Central memory CD4-positive, alpha-beta T cell (primary cell): ENCODE results near the gene BCDIN3D.
A peak's percentile ranks its signal among the peaks of the same experiment; 100 is the strongest.

Experiments used
- DNase-seq: peaks from one replicate; pipeline ENCODE4 v3.0.0; 2022

Gene BCDIN3D

DNA sequence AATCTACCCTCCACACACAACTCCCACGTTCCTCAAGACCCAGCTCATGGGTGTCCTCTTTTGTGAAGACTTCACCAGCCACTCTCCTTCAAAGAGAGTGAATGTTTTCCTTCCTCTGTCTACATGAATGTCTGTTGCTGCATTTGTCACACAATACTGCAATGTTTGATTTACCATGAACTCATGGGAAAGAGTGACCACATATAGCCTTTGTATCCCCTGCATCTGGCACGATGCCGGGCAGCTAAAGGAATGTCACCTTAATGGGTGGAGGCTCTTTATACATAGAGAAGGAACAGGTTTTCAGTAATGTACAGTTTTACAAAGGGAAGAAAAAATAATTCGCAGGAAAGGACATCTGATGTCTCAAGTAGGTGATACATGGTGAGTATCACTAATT is 12.1 kb upstream of the BCDIN3D start:
- no peak for DNase-seq

DNA sequence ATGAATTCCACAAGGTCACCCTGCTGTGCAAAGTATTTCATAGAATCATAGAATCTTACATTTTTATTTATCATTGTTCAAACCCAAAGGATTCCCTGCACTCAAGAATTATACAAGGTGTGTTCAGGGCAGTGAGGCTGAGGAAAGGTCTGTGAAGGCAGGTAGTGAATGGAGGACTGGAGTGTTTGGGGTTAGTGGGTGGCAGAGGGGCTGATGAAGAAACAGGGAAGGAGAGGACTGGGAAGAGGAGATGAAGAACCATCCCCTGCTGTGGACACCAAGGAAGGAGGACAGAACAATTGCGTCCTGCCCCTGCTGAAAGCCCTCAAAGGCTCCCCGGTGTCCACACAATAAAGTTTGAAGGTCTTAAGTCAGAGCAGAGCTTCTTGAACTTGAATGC is 10.8 kb upstream of the BCDIN3D start:
- DNase-seq: no peak

DNA sequence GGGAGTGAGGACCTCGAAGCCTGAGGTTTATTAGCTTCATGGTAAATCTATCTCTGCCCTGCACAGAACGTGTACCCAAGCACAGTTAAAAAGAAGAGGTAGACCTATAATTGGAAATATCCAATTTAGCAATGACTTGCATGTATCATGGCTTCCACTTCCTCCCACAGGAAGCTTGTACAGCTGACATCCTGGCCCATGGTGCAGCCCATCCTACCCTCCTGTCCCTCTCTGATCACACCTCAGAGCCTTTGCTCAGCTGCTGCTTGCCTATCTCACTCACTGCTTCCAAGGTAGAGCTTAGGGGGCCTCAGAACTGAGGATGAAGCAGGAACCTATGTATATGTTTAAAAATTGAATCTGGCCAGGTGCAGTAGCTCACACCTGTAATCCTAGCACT is 4.3 kb upstream of the BCDIN3D start:
- no peak for DNase-seq

DNA sequence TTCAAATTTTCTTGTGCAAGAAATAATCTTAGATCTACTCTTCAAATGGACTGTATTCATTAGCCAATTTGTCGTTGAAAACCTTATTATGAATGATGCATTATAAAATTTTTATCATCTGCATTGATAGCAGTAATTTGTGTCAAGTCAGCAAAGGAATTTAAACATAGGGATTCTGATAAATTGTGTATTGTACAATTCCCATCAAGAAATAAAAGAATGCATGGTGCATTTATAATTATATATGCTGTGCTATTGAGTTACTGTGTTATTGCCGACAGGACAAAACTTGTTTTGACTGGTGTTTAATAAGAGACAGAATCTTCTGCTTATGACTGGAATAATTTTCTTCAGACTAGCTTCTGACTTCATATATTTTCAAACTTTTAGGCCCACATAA is 3.1 kb upstream of the BCDIN3D start:
- no peak for DNase-seq

DNA sequence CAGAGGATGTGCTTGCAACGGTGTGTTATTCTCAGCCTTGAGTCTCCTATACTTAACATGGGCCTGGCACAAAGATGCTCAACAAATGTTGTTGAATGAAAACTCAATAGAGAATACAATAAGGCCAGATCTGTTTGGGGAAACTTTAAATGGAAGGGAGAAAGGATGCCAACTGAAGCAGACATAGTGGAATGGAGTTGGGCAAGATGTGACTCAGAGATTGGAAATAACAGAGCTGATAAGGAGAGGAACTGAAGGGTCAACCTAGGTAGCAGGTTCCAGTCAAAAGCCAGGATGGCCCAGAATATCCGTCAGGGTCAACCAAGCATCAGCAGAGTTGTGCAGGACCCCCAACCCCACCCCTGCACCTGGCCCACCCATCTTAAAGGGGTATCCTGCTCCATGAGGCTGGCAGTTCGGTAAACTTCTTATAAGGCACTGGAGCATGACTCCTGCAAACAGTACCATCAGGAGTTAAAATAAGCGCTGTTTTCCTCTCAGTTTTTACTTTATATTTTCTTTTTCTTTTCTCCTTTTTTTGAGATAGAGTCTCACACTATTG is 1.1 kb upstream of the BCDIN3D start:
- no peak for DNase-seq

DNA sequence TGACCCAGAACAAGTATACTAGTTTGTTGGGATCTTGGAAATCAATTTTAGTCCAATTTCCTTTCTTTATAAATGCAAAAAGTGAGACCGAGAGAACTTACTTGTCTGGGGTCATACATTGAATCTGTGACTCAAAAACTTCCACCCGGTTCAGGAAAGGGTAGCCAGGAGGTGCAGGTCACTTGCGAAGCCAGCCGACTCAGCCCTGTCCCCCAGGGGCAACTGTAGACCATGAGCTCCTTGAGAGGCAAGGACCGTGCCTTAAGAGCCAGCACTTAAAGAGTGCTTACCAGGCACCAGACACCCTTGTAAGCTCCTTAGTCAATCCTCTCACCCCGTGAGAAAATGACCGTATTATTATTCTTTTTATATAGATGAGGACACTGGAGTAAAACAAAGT is 505 bp upstream of the BCDIN3D start:
- no peak for DNase-seq

DNA sequence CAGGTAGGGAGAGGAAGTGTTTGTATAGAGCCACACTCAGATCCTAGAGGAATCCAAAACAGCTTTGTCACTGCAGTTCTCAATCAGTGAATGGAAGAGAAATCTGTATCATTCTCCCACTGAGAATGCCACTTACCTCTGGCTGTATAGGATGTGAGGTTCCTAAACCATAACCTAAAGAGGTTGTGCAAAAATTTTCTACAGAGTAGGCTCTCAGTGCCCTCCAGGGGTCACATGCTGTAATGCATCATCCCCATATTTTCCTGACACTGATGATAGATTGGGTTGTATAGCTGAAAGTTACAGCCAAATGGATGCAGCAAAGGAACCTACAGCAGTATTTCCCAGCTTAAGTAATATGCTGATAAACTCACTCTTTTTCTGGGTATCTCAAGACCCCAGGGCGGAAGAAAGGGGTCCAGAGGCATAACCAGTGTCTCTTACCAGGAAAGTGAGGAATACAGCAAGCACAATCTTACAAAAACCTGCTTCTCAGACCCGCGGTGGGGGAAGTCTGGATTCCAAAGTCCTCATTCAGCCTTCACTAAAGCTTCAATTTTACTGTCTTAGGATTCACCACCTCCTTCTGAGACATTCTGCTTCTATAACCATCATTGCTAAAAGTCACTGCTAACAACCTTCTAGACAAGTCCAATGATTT is 3.8 kb downstream of the BCDIN3D start:
- DNase-seq: peak; percentile 45

DNA sequence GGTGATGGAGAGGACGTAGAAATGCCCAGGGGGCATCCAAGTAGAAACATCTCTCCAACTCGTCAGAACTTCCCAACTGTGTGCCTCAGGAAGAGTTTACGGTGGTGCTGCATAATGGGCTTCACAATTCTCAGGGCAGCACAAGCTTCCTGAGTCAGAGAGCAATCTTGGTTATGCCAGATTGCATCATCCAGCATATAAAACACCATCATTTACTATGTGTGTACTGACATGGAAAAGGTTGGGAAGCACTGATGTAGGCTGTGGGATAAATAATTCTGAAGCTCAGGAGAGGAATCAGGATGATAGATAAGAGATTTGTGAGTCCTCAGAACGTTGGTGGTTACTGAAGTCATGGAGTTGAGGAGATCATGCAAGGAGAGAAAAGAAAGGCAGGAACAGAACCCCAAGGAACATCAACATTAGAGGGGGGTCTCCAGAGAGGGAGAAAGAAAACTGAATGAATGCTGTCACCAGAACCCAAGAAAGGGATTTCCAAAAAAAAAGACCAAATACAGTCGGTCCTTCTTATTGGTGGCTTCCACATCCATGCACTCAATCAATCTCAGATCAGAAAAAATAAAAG is 10.0 kb downstream of the BCDIN3D start:
- DNase-seq: no peak

DNA sequence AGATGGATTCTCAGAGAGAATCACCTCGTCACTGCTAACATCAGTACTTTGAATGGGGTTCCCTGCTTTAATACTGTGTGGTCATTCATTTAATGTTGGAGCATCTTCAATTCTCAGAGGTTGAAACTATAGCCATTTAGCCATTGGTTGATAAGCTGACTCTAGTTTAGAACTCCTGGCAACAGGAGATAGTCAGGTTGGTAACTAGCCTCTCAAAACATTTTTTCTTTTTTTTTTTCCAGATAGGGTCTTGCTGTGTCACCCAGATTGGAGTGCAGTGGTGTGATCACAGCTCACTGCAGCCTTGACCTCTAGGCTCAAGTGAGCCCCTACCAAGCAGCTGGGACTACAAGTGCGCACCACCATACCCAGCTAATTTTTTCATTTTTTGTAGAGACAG is 11.2 kb downstream of the BCDIN3D start:
- DNase-seq: no peak

DNA sequence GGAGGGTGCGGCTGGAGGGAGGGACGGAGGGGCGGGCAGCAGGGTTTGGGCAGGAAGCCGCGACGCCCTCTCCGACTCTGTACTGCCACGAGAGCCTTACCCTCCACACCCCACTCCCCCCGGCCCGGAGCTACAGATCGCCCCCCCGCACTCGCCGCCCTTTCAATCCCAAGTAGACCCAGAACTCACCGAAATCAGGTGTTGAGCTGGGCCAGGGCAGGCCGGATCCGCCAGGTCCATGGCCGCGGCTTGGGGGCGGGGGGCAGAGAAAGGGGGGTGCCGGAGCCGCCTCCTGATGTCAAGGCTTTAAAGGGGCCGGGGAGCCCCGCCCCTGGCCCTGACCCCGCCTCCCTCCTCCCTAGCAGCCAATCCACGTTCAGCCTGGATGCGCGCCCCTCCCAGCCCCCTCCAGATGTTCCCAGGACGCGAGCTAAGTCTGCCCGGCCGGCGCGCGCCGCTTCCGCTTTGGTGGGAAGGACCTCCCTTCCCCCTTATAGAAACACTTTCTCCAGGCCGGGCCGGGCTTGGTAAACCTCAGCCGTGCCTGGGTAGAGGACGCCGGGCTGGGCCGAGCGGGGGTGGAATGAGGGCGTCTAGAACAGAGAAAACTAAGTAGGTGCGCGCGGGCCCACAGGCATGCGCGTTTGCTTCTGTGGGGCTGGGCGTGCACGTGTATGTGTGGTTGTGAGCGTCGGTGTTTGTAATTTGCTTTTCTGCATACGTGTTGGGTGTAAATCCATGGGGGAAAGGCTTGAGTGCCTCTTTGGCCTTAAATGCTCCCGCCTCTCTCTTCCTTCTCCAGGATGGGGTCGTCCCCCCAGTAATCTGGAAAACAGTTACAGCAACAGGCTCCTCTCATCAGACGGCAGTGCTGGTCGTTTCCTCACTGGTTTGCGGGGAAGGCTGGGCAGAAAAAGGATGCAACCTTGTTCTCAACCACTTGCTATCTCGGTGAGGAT is 14.5 kb downstream of the BCDIN3D start, which contains the start of gene NCKAP5L:
Gene NCKAP5L, minus strand, starts transcription at position 281 of the 959 bp plus-strand sequence. CDS start 24,369 bp downstream, outside the sequence.
- peak; percentile 90 for DNase-seq

DNA sequence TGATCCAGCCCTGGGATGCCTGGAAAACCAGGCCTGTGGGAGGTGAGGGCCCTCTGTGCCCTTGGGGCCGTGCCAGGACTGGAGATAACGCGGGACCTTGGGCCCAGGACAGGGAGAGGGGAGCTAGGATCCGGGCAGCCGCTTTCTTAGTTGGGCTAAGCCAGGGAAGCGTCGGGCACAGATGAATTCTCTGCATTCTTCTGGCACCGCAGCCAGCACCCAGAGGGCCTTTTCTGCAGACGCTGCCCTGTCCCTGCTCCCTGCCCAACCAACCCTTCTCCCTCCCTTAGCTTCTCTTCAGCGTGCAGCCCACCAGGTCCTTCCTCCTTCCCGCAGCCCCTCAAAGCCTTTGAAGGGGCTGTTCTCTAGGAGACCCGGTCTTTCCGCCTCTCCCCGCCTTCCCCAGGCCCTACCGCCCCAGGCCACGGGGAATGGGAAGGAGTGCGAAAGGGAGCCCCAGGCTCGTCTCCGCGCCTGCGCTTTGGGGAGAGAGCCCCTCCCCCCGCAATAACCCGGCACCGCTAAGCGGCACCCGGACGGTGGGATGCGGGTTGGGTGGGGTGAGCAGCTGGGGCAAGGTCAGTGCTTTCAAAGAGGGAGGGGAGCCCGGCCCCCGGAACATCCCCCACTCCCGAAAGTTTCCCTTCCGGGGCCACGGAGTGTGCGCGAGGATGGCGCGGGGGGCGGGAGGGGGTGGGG is 15.4 kb downstream of the BCDIN3D start:
- peak; percentile 28 for DNase-seq

DNA sequence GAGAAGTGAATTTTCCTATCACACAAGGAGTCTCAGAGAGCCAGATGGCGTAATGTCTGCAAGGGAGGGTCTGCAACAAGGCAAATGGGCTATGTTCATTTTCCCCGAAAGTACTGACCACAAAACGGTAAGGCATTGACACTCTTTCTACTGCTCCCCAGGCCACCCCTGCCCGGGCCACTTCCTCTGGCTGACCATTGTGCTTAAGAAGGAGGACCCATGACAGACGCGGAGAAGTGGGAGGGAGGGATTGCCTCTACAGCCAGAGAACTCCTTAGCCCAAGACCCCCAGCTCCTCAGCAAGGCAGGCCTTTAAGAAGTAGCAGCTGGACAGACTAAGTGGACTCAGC is 15.9 kb downstream of the BCDIN3D start:
- no peak for DNase-seq

DNA sequence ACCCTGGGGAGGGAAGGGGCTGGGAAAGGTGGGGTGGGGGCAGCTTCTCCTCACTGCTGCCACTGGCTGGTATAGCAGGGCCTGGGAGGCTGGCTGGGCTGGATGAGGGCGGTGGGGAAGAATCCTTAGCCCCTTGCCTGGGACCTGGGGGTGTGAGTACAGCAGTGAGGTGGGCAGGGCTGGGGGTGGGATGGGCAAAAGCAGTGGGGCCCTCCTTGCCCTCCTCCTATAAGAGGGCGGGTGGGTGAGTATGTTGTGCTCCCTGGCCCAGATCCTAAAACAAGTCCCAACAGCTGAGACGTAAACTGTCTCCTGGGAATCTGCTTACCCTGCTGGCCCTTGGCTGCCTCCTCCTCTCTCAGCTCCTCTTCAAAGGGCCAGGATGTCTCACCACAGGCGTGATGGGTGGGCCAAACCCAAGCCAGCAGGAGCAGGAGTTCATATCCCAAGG is 16.9 kb downstream of the BCDIN3D start:
- DNase-seq: no peak

DNA sequence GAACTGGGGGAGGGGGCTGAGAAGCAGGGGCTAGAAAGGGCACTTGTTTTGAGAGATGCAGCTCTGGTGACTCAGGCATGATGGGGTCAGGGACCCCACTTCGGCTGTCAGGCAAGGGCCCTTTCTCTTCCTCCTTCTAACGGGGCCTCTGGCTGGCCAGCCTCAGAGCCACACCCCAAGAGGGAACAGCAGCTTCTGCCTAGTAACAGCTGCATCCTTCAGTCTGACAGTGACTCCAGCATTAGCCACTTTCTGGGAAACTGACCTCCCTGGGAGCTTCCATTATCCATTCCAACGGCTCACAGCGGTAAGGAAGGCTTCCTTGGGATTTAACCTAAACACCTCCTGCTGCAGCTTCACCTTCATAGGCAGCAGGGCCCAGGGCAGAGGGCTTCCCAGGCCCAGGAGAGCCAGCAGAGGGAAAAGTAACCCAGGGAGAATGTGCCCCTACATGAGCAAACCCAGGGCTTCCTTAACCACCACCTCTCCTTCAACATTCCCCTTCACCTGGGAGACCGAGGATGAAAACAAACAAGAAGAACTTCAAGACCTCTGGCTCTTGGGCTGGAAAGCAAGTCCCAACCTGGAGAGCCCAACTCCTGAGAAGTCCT is 17.4 kb downstream of the BCDIN3D start:
- DNase-seq: no peak

DNA sequence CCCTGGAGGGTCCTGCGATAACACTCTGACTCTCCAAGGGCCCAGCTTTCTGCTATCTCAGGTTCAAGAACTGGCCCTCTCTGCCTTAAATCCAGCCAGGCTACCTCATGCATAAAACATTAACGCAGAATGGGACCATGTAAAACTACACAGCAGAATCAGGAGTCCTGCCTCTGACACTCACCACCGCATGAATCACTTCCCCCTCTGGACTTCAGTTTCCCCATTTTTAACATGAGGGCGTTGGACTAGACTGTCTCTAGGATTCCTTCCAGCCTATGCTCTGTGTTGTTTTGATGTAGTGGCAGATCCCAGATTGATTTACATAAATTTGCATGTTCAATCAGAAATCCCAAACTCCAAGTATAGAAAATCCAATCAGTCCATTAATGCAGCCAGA is 18.0 kb downstream of the BCDIN3D start:
- DNase-seq: no peak

DNA sequence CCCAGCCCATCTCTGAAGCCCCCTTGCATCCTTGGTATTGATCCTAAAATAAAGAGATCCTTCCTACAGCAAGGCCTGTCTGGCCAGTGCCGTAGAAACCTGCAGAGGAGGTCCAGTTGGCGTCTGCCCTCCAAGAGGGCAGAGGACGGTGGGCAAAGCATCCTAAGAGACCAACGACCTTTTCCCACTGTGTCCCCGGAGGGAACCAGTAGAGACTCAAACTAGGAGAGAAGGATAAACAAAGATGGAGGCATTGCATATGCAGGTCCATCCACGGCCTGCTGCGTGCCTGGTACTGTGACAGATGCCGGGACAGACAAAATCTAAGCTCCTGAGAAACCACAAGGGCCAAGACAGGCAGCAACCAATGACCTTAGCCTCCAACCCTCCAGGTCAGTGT is 18.5 kb downstream of the BCDIN3D start:
- no peak for DNase-seq

DNA sequence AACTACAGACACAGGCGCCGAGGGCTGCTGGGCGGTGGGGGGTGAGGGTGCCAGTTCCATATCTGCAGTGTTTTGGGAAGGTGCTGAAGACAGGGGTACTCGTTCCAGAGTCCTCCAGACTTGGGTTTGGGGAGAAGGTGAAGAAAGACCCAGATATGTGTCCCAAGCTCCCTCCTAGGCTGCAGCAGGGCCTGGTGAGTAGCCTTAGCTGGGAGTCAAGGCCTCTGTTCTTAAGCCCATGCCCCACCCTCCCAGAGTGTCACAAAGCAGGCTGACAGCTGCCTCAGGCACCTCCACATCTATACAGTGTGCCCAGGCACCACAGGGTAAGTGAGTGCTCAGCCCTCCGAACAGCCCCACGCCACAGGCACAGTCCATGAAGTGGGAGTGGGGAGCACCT is 19.0 kb downstream of the BCDIN3D start:
- DNase-seq: no peak

DNA sequence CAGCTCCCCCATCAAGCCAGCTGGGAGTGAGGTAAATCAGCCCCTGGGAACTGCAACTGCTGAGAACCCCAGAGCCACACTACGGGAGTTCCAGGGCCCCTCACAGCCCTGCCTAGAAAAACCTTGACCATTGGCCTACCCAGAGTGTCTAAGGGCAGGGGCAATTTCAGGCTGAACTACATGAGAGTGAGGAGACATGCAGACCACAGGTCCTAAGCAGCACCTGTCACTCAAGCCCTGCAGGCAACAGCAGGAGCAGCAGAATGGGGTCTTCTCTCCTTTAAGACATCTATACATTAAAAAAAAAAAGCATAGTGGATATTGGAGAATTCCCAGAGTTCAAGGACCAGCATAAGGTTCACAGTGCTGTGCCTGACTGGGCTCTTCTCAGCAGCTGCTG is 19.6 kb downstream of the BCDIN3D start:
- no peak for DNase-seq

DNA sequence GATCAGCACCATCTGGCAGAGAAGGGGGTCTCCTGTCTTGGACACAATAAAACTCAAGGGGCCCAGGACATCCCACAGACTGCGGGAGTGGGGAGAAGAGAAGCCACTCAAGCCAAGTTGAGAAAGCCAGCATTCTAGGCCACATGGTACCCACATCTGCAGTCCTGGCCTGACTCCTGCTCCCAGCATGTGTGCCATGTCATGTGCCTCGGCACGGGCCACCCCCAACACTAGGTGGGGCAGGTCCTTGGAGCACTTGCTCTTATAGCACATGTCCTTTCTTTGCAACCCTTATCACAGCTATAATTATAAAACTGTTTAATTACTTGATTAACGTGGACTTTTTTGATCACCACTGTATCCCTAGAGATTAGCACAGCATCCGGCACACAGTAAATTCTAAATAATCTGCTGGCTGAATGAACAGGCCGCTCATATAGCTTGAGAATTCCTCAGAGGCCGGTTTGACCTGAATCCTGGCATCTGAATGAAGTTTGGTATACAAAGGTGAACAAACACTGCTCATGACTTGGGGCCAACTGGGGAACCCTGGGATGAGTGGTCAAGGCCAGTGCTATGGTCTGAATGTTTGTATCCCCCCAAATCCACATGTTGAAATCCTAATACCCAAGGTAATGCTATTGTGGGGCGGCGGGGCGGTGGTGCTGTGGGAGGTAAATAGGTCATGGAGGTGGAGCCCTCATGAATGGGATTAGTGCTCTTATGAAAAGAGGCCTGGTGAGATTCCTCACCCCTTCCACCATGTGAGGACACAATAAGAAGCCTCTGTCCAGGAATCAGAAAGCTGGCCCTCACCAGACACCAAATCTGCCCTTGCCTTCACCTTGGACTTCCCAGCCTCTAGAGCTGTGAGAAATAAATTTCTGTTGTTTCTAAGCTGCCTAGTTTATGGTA is 21.3 kb downstream of the BCDIN3D start:
- no peak for DNase-seq

DNA sequence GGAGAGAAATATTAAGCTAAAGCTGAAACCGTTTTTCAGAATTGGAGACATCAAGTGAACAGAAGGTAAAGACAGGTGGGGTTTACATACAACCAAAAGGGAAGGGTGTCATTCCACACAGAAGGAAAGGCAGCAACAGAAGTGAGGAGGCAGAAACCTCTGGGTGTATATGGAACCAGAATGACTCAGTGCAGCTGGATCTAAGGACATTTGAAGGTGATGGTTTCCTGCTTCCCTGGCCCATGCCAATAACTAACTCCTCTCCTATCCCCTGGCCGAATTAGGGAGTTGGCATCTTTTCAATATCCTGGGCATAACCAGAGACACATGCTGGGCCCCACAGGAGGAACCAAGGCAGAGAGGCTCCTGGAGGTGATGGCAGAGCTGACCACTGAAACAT is 23.1 kb downstream of the BCDIN3D start:
- no peak for DNase-seq

DNA sequence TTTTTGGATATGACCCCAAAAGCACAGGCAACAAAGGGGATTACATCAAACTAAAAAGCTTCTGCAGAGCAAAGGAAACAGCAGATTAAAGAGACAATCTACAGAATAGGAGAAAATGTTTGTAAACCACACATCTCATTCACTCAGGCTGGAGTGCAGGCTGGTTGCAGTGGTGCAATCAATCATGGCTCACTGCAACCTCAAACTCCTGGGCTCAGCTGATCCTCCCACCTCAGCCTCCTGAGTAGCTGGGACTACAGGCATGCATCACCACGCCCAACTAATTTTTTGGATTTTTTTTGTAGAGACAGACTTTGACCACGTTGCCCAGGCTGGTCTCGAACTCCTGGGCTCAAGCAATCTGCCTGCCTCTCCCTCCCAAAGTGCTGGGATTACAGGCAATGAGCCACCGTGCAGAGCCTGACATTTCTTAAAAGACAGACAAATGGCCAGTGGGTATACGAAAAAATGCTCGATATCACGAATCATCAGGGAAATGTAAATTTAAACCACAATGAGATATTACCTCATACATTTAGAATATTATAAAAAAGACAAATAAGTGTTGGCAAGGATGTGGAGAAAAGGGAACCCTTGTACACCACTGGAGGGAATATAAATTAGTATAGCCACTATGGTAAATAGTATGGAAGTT is 24.5 kb downstream of the BCDIN3D start:
- no peak for DNase-seq
